Activated CD8-positive, alpha-beta memory T cell treated with anti-CD3 and anti-CD28 coated beads for 36 hours (primary cell): Measurements from ENCODE around the gene TTC16. TPM values are rescaled to one million over a fixed set of nuclear protein-coding genes. Genes with fewer than 3 reads are reported as not detected.
"Not testable (repeated sequence)": the region's sequence is repeated elsewhere in the genome, so short reads cannot be mapped to it uniquely, and the experiment has no call there.

ENCODE experiments used
- CTCF ChIA-PET: fragments of 350-600 bp; sonication (Branson Sonifier 250); formaldehyde crosslinking; loops from one replicate; lab custom pipeline; 2021; ENCODE audit warnings: antibody characterized with exemption; lab: Charles Lee
- POLR2A ChIA-PET: fragments of 350-600 bp; sonication (Branson Sonifier 250); formaldehyde crosslinking; loops from one replicate; lab custom pipeline; 2021; ENCODE audit warnings: antibody characterized with exemption; lab: Charles Lee
- total RNA-seq, 2 experiments: library from RNA; stranded (reverse); gene quantifications; one replicate each; pipeline ENCODE4 v1.2.3, GENCODE V29; 2021

The TTC16 gene
- total RNA-seq, 2 experiments from 2014 or later: 1.3 to 1.4 TPM

- CTCF ChIA-PET: interaction anchor here (1.0 kb wide), 1 partner anchor 10 kb away, joined by 3 read pairs; no protein-coding TSS in a partner anchor
- POLR2A ChIA-PET: not testable (repeated sequence)
These were observed 65.0 kb downstream of the TTC16 start for GRCh38 chr9:127780909-127781308.

Other genes starting within 250 kb of the TTC16 start
- 10 to 100 TPM; 18.3 to 22.8 TPM for gene STXBP1, start 103.8 kb upstream of the TTC16 start, total RNA-seq
- gene CFAP157, start 9.1 kb upstream of the TTC16 start, total RNA-seq: not detected
- gene PTRH1, start 416 bp upstream of the TTC16 start, total RNA-seq: 10 to 100 TPM; 27.8 to 28.8 TPM
- gene TOR2A, start 19.2 kb downstream of the TTC16 start, total RNA-seq: 10 to 100 TPM; 24.9 TPM
- 10 to 100 TPM; 17.4 to 18.3 TPM for gene SH2D3C, start 62.6 kb downstream of the TTC16 start, total RNA-seq
- 100 to 1,000 TPM; 103 to 109 TPM for gene CDK9, start 70.0 kb downstream of the TTC16 start, total RNA-seq
- 100 to 1,000 TPM; 106 to 107 TPM for gene FPGS, start 86.8 kb downstream of the TTC16 start, total RNA-seq
- 10 to 100 TPM; 19.0 to 20.5 TPM for gene ENG, start 138.6 kb downstream of the TTC16 start, total RNA-seq
- 10 to 100 TPM; 11.6 to 12.6 TPM for gene AK1, start 161.6 kb downstream of the TTC16 start, total RNA-seq
- 10 to 100 TPM; 52.6 to 61.1 TPM for gene ST6GALNAC6, start 183.5 kb downstream of the TTC16 start, total RNA-seq
- gene ST6GALNAC4, start 201.0 kb downstream of the TTC16 start, total RNA-seq: 10 to 100 TPM; 44.1 to 44.2 TPM
- 1 to 10 TPM; 1.0 to 2.5 TPM for gene PIP5KL1, start 214.7 kb downstream of the TTC16 start, total RNA-seq
- gene DPM2, start 221.8 kb downstream of the TTC16 start, total RNA-seq: 10 to 100 TPM; 74.8 to 76.5 TPM